ENCODE results near the gene FGD3. TPM values are rescaled to one million over a fixed set of nuclear protein-coding genes. Genes with fewer than 3 reads are reported as not detected.

FGD3 gene
- total RNA-seq, 1 experiment from 2014 or later: 26.6 TPM

DNA sequence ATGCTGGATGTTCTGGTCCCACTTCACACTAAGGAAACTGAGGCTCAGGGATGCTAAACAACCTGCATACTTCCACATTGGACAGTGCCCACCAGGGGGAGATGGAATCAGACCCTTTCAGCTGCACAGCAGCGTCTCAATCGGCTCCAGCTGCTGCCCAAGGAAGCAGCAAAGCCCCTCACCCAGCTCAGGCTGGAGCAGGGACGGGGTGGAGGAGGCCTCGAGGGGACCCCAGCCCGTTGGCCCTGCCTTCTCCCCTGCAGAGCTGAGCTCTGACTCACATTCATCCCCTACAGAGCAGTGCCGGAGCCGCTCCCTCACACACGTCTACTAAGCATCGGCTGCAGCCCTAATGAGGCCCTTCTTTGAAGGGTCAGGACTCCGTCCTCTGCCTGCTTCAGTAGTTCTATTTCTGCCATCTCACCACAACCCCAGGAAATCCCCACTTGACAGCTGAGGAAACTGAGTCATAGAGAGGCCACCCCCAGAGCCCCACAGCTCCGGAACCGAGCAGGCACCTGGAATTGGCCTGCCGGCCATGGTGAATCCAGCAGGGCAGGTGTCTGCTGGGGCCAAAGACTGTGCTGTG is 89.7 kb downstream of the FGD3 start:
- no peaks in the 10 kb centered on the region for H3K27me3 Mint-ChIP-seq (ENCODE audit: insufficient read depth, unreplicated experiment)
- Histone ChIP-seq H3K27me3 (replicated peaks; ENCODE audit: control insufficient read depth, insufficient read depth, low read length) (no peaks in the 10 kb centered on the region), H3K4me1 (no peaks in the 10 kb centered on the region), H3K9me3 (no peaks in the 10 kb centered on the region), H3K4me3 (ENCODE audit: low read depth, low read length) (no peak overlapping the region), H3K36me3 (ENCODE audit: control insufficient read depth, insufficient read depth, low read length) (no peaks in the 10 kb centered on the region)
- no peak overlapping the region for H3K4me3 Mint-ChIP-seq (ENCODE audit: unreplicated experiment)
- no peaks in the 10 kb centered on the region for H3K9me3 Mint-ChIP-seq (ENCODE audit: unreplicated experiment)
- ChIA-PET CTCF (no interaction called here), POLR2A (no interaction called here)
- H3K36me3 Mint-ChIP-seq (ENCODE audit: insufficient read depth, unreplicated experiment): peaks cover 7% of the 10 kb centered on the region
- no peak for DNase-seq
- no peak overlapping the region for H3K27ac Mint-ChIP-seq (ENCODE audit: unreplicated experiment)
- H3K4me1 Mint-ChIP-seq (ENCODE audit: low read depth, unreplicated experiment): no peaks in the 10 kb centered on the region
- intact Hi-C loops (cut with micrococcal nuclease; ENCODE audit: unreplicated experiment): no loop called here
- TF ChIP-seq, protein P1, sequence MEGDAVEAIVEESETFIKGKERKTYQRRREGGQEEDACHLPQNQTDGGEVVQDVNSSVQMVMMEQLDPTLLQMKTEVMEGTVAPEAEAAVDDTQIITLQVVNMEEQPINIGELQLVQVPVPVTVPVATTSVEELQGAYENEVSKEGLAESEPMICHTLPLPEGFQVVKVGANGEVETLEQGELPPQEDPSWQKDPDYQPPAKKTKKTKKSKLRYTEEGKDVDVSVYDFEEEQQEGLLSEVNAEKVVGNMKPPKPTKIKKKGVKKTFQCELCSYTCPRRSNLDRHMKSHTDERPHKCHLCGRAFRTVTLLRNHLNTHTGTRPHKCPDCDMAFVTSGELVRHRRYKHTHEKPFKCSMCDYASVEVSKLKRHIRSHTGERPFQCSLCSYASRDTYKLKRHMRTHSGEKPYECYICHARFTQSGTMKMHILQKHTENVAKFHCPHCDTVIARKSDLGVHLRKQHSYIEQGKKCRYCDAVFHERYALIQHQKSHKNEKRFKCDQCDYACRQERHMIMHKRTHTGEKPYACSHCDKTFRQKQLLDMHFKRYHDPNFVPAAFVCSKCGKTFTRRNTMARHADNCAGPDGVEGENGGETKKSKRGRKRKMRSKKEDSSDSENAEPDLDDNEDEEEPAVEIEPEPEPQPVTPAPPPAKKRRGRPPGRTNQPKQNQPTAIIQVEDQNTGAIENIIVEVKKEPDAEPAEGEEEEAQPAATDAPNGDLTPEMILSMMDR (IDR thresholded peaks at IDR 0.05; ENCODE audit: insufficient read depth in 1 of 2, low read depth in 1 of 2, low read length in 1 of 2, severe bottlenecking in 1 of 2, unreplicated experiment in 1 of 2): peak in 1 of 2 experiments; percentile 19
- BruUV-seq (replicated peaks): no TSS peak

DNA sequence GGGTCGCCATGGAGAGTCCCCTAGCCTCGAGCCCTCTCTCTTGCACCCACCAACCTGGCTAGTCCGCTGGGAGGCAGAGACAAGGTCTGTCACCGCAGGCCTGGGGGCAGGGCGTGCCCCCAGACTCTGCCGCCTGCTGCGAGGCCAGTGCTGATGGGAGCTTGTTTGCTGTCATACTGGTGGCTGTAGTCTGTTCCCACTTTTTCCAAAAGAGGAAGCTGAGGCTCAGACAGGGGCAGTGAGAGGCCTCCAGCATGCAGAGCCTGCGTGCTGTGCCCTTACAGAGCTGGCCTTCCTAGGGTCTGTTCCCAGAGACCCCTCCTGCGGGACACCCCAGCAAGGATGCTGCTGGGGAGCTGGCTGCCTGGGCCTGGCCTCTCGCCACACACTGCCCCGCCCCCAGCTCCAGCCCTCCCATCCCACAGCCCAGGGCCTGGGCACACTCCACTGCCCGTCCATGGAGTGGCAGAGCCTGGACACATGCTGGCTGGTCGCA is 90.2 kb downstream of the FGD3 start:
- DNase-seq: no peak
- CTCF ChIA-PET: no interaction called here
- Histone ChIP-seq H3K9me3 (no peaks in the 10 kb centered on the region), H3K4me3 (ENCODE audit: low read depth, low read length) (no peak overlapping the region), H3K27me3 (replicated peaks; ENCODE audit: control insufficient read depth, insufficient read depth, low read length) (no peaks in the 10 kb centered on the region), H3K36me3 (ENCODE audit: control insufficient read depth, insufficient read depth, low read length) (no peaks in the 10 kb centered on the region), H3K4me1 (no peaks in the 10 kb centered on the region)
- no peak overlapping the region for H3K27ac Mint-ChIP-seq (ENCODE audit: unreplicated experiment)
- H3K4me3 Mint-ChIP-seq (ENCODE audit: unreplicated experiment): no peak overlapping the region
- BruUV-seq (replicated peaks): no TSS peak
- H3K27me3 Mint-ChIP-seq (ENCODE audit: insufficient read depth, unreplicated experiment): no peaks in the 10 kb centered on the region
- TF ChIP-seq, protein P1 (IDR thresholded peaks at IDR 0.05; ENCODE audit: insufficient read depth in 1 of 2, low read depth in 1 of 2, low read length in 1 of 2, severe bottlenecking in 1 of 2, unreplicated experiment in 1 of 2): no peak
- peaks cover 7% of the 10 kb centered on the region for H3K36me3 Mint-ChIP-seq (ENCODE audit: insufficient read depth, unreplicated experiment)
- no peaks in the 10 kb centered on the region for H3K9me3 Mint-ChIP-seq (ENCODE audit: unreplicated experiment)
- POLR2A ChIA-PET: no interaction called here
- no peaks in the 10 kb centered on the region for H3K4me1 Mint-ChIP-seq (ENCODE audit: low read depth, unreplicated experiment)
- intact Hi-C loops (cut with micrococcal nuclease; ENCODE audit: unreplicated experiment): no loop called here

DNA sequence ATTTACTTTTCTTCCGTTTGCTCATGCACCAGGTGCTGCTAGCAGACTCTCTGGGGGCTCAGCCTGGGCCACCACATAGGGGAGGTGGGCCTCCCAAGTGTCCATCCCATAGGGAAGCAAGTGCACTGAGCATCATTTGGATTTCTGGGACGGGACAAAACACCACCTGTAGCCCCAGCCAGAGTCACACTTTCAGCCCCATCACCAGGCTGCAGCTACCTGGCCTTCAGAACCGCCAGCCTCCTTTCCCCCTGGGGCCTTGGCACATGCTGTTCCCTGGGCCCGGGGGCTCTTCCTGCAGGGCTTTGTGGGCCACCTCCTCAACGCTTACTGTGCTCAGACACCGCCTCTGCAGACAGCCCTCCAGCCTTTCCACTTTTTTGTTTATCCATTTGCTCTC is 91.6 kb downstream of the FGD3 start:
- H3K27ac Mint-ChIP-seq (ENCODE audit: unreplicated experiment): no peak overlapping the region
- POLR2A ChIA-PET: interaction anchor here (0.6 kb wide), 1 partner anchor 471 kb away, joined by 3 read pairs; no protein-coding TSS in a partner anchor
- Histone ChIP-seq H3K36me3 (ENCODE audit: control insufficient read depth, insufficient read depth, low read length) (no peaks in the 10 kb centered on the region), H3K27me3 (replicated peaks; ENCODE audit: control insufficient read depth, insufficient read depth, low read length) (no peaks in the 10 kb centered on the region), H3K4me3 (ENCODE audit: low read depth, low read length) (no peak overlapping the region), H3K4me1 (no peaks in the 10 kb centered on the region), H3K9me3 (no peaks in the 10 kb centered on the region)
- no TSS peak for BruUV-seq (replicated peaks)
- H3K9me3 Mint-ChIP-seq (ENCODE audit: unreplicated experiment): no peaks in the 10 kb centered on the region
- no peak for DNase-seq
- no peak overlapping the region for H3K4me3 Mint-ChIP-seq (ENCODE audit: unreplicated experiment)
- TF ChIP-seq, protein P1 (IDR thresholded peaks at IDR 0.05; ENCODE audit: insufficient read depth in 1 of 2, low read depth in 1 of 2, low read length in 1 of 2, severe bottlenecking in 1 of 2, unreplicated experiment in 1 of 2): no peak
- CTCF ChIA-PET: no interaction called here
- no peaks in the 10 kb centered on the region for H3K4me1 Mint-ChIP-seq (ENCODE audit: low read depth, unreplicated experiment)
- intact Hi-C loops (cut with micrococcal nuclease; ENCODE audit: unreplicated experiment): no loop called here
- H3K27me3 Mint-ChIP-seq (ENCODE audit: insufficient read depth, unreplicated experiment): no peaks in the 10 kb centered on the region
- peaks cover 7% of the 10 kb centered on the region for H3K36me3 Mint-ChIP-seq (ENCODE audit: insufficient read depth, unreplicated experiment)
